H4 (cell line): ENCODE results near the gene SMARCA5. TPM values are rescaled to one million over a fixed set of nuclear protein-coding genes. Genes with fewer than 3 reads are reported as not detected.

Experiments
- total RNA-seq: library from RNA; depleted of rRNA; stranded (reverse); fragments of >200 nt; shearing (Covaris generic); gene quantifications from 2 replicates; pipeline ENCODE4 v1.2.3, GENCODE V29; 2014; rRNA removed

Gene SMARCA5
- total RNA-seq, 1 experiment from 2014 or later: 31.6 TPM

Other genes starting within 250 kb of the SMARCA5 start
- gene GAB1, start 176.8 kb upstream of the SMARCA5 start, total RNA-seq: 9.0 and 16.8 TPM in 2 replicates
- gene FREM3, start 187.0 kb downstream of the SMARCA5 start, total RNA-seq: not detected in 2 replicates